HFFc6 (cell line): ENCODE results near the gene MED9. TPM values are rescaled to one million over a fixed set of nuclear protein-coding genes. Genes with fewer than 3 reads are reported as not detected.

ENCODE experiments used
- DNase-seq: peaks from one replicate; pipeline ENCODE4 v3.0.0-alpha.2; 2018
- H3K27ac Mint-ChIP-seq: 2 replicates; pipeline ENCODE4 v1.8.0; 2020; ENCODE audit warnings: mild to moderate bottlenecking, mixed read lengths
- H3K27me3 Mint-ChIP-seq: 2 replicates; pipeline ENCODE4 v1.8.0; 2021; ENCODE audit warnings: mild to moderate bottlenecking, moderate library complexity, mixed read lengths; ENCODE audit not compliant: insufficient read depth
- H3K36me3 Mint-ChIP-seq: 2 replicates; pipeline ENCODE4 v1.8.0; 2021; ENCODE audit warnings: low read depth, mixed read lengths
- H3K4me1 Mint-ChIP-seq: 2 replicates; pipeline ENCODE4 v1.8.0; 2020; ENCODE audit warnings: low read depth, mixed read lengths
- H3K4me3 Mint-ChIP-seq: 2 replicates; pipeline ENCODE4 v1.8.0; 2020; ENCODE audit warnings: mild to moderate bottlenecking, moderate library complexity, mixed read lengths
- H3K9me3 Mint-ChIP-seq: 2 replicates; pipeline ENCODE4 v1.8.0; 2020; ENCODE audit warnings: mild to moderate bottlenecking, mixed read lengths
- CTCF ChIP-seq: fragments of 200-600 bp; sonication (generic); IDR thresholded peaks from 2 replicates; pipeline ENCODE4 v1.5.0; 2021; ENCODE audit warnings: antibody characterized with exemption, mild to moderate bottlenecking
- total RNA-seq, 6 experiments: library from RNA; stranded (reverse); fragmentation: NEBNext Ultra II Directional; extraction: Animal tissue kit (Norgen Biotek cat#: 25700); gene quantifications; 2 replicates in 1 of 6; 3 replicates in 5 of 6; pipeline ENCODE4 v1.2.3, GENCODE V29; 2021

The MED9 gene
- total RNA-seq, 6 experiments from 2014 or later: 7.0 to 9.0 (median 7.9) TPM

- no peak for TF ChIP-seq CTCF
- Mint-ChIP-seq H3K4me1 (peaks cover 34% of the 10 kb centered on the region), H3K27ac (peak overlapping the region; percentile 13; the same call in 1 of the 2 replicates), H3K36me3 (no peaks in the 10 kb centered on the region; the same call in 1 of the 2 replicates), H3K27me3 (peaks cover 16% of the 10 kb centered on the region), H3K9me3 (no peaks in the 10 kb centered on the region), H3K4me3 (no peak overlapping the region)
- DNase-seq: no peak
These were observed 33.6 kb upstream of the MED9 start for GRCh38 chr17:17443173-17443572.

GRCh38 chr17:17445296-17445924 lies 31.4 kb upstream of the MED9 start:
- H3K36me3 Mint-ChIP-seq: no peaks in the 10 kb centered on the region; the same call in 1 of the 2 replicates
- no peaks in the 10 kb centered on the region for H3K9me3 Mint-ChIP-seq
- peaks cover 37% of the 10 kb centered on the region for H3K4me1 Mint-ChIP-seq
- no peak for DNase-seq
- peak overlapping the region; percentile 64; the same call in 1 of the 2 replicates for H3K4me3 Mint-ChIP-seq
- peak overlapping the region; percentile 82; the same call in 1 of the 2 replicates for H3K27ac Mint-ChIP-seq
- H3K27me3 Mint-ChIP-seq: peaks cover 20% of the 10 kb centered on the region
- TF ChIP-seq CTCF: no peak

- peak; percentile 95 for DNase-seq
- Mint-ChIP-seq H3K4me1 (peaks cover 37% of the 10 kb centered on the region), H3K9me3 (no peaks in the 10 kb centered on the region), H3K36me3 (no peaks in the 10 kb centered on the region; the same call in 1 of the 2 replicates), H3K4me3 (peak overlapping the region; percentile 64), H3K27me3 (peaks cover 26% of the 10 kb centered on the region), H3K27ac (peak overlapping the region; percentile 82)
- no peak for TF ChIP-seq CTCF
These were observed 30.7 kb upstream of the MED9 start for GRCh38 chr17:17445925-17446665.

GRCh38 chr17:17446666-17447155 lies 30.1 kb upstream of the MED9 start:
- DNase-seq: no peak
- Mint-ChIP-seq H3K27me3 (peaks cover 31% of the 10 kb centered on the region), H3K36me3 (no peaks in the 10 kb centered on the region; the same call in 1 of the 2 replicates), H3K4me3 (no peak overlapping the region), H3K4me1 (peaks cover 37% of the 10 kb centered on the region), H3K9me3 (no peaks in the 10 kb centered on the region), H3K27ac (peak overlapping the region; percentile 1; the same call in 1 of the 2 replicates)
- no peak for TF ChIP-seq CTCF

GRCh38 chr17:17447264-17447663 lies 29.5 kb upstream of the MED9 start:
- no peak overlapping the region for H3K4me3 Mint-ChIP-seq
- H3K4me1 Mint-ChIP-seq: peaks cover 37% of the 10 kb centered on the region
- DNase-seq: no peak
- no peak for TF ChIP-seq CTCF
- no peak overlapping the region; the same call in 1 of the 2 replicates for H3K27ac Mint-ChIP-seq
- no peaks in the 10 kb centered on the region for H3K9me3 Mint-ChIP-seq
- H3K36me3 Mint-ChIP-seq: no peaks in the 10 kb centered on the region; the same call in 1 of the 2 replicates
- H3K27me3 Mint-ChIP-seq: peaks cover 34% of the 10 kb centered on the region
